Activated gamma-delta T cell (primary cell): ENCODE data around the gene FAM156A.
A peak's percentile ranks its signal among the peaks of the same experiment; 100 is the strongest.
"Not testable (repeated sequence)": the region's sequence is repeated elsewhere in the genome, so short reads cannot be mapped to it uniquely, and the experiment has no call there.

ENCODE experiments used
- DNase-seq: peaks from one replicate; lab custom pipeline; 2025; lab: John Stamatoyannopoulos, UW
- total RNA-seq, 2 donors: gene quantifications; one replicate each; lab custom pipeline; 2026; lab: John Stamatoyannopoulos, UW

FAM156A gene, protein sequence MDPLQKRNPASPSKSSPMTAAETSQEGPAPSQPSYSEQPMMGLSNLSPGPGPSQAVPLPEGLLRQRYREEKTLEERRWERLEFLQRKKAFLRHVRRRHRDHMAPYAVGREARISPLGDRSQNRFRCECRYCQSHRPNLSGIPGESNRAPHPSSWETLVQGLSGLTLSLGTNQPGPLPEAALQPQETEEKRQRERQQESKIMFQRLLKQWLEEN
- 0.41 to 0.70 reads per million in 2 donors for total RNA-seq

DNA sequence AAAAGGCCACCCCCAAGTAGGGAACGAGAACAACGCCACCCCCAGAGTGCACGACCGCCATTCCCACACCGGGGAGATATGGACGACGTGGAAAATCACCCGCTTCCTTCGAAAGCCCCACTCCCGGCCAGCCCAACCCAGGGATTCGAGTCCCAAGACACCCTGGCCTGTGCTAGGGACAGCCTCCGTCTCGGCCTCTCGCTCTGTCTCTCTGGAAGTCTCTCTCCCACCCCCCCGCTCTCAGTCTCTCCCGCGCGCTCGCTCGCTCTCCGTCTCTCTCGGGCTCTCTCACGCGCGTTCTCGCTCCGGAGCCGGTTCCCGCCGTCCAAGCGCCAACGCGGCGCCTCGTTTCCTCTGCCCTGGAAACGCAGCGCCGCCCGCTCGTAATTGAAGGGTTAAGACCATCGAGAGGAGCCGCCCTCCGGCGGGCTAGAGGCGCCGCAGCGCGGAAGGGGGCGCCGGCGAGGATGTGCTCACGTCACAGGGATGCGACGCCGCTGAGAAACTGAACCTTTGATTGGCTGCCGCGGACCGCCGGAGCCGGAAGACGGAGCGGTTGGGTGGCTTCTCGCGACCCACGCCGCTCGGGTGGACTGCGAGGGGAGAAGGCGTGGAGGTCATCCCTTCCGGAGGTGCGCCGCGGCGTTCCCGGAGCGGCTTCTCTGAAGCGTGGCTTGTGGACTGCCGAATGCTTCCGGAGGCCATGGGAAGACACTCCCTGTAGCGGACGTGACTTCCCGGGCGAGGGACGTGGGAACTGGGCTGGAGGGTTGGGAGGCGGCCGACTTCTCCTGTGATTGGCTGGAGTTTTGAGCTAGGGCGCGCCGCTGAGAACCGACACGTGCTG is at the start of gene FAM156A:
TSS of gene FAM156A (minus strand) at position 406 of the 847 bp plus-strand sequence. CDS start 9,930 bp downstream, outside the sequence.
- not testable (repeated sequence) for DNase-seq

DNA sequence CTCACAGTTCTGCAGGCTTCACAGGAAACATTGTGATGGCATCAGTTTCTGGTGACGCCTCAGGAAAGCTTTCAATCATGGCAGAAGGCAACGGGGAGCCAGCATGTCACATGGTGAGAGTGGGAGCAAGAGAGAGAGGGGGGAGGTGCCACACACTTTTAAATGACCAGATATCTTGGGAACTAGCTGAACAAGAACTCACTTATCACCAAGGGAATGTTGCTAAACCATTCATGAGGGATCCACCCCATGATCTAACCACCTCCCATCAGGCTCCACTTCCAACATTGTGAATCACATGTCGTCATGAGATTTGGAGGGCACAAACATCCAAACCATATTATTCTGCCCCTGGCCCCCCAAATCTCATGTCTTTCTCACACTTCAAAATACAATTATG is 47.0 kb upstream of the FAM156A start:
- no peak for DNase-seq

- DNase-seq = no peak
Observed at GRCh38 chrX:53004811-53005210, 46.5 kb upstream of the FAM156A start.

- DNase-seq = no peak
Observed at GRCh38 chrX:53004038-53004437, 45.7 kb upstream of the FAM156A start.

GRCh38 chrX:53003111-53003510 is 44.8 kb upstream of the FAM156A start:
- DNase-seq = no peak

DNA sequence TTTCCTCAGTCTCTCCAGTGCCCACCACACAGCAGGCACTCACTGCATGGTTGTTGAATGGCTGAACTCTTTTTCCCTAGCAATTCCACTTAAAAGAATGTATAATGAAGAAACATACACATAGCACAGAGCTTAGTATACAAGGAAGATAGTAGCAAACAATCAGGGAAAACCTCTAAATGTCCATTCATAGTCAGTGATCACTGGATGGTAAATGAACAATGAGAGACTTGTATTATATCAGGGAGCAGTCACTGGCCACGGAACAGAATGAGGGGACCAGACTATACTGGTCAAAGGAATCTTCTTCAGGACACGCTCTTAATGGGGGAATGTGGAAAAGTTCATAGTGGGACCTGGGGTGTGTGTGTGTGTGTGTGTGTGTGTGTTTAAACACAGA is 43.6 kb upstream of the FAM156A start:
- no peak for DNase-seq

GRCh38 chrX:53000447-53001135 is 42.3 kb upstream of the FAM156A start:
- no peak for DNase-seq

- DNase-seq = no peak
Observed at GRCh38 chrX:52995987-52996331, 37.6 kb upstream of the FAM156A start.

GRCh38 chrX:52995135-52995986 is 37.0 kb upstream of the FAM156A start:
- peak; percentile 66 for DNase-seq

GRCh38 chrX:52990848-52991247 is 32.5 kb upstream of the FAM156A start:
- DNase-seq = no peak

- not testable (repeated sequence) for DNase-seq
Observed at GRCh38 chrX:52990011-52990631, 31.8 kb upstream of the FAM156A start.

- DNase-seq = no peak
Observed at GRCh38 chrX:52988985-52989917, 30.9 kb upstream of the FAM156A start.

DNA sequence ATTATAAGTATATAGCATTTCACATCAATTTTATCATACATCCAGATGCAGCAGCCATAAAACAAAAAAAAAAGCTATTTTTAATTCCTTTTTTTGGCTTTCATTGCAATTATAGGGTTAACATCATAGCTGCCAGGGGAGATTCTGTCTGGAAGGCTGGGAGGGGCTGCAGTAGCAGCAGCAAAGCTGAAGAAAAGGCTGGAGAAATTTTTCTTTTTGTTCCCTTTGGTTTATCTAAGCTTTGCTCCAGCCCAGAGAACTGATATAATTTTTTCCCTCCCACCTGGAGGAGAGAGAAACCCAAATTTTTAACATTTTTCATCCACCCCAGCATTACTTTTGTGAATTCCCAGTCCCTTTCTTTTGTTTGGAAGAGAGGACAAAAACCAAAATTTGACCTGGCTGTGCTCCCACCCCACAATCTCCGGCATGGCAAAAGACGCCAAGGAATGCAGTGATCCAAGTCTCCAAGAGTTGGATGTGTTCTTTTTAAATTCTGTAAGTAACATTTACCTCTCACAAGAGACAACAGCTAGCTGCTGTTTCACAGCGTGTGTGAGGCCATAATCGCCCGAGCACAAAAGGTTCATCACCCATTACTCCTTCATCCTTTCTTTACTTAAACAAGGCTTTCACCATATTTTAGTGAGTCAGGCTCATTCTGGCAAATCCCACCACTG is 25.1 kb upstream of the FAM156A start:
- DNase-seq = no peak

- DNase-seq = no peak
Observed at GRCh38 chrX:52979993-52980392, 21.7 kb upstream of the FAM156A start.

DNA sequence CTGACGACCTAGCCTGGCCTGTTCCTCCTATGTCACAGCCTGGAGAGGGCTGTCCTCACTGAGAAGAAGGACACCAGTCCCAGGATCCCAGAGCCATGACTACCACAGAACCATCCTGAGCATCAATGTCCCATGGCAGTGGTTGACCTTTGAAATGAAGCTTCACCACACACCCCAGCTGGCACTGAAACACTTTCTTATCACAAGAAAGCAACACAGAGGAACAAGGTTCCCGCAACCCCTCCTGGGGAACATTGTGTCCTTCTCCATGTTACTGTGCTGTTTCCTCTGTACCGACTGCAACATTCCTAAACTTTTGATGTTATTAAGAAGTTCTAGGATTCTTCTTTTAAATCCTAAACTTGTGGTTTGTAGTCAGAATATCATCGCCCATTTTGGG is 21.2 kb upstream of the FAM156A start:
- DNase-seq = no peak

DNA sequence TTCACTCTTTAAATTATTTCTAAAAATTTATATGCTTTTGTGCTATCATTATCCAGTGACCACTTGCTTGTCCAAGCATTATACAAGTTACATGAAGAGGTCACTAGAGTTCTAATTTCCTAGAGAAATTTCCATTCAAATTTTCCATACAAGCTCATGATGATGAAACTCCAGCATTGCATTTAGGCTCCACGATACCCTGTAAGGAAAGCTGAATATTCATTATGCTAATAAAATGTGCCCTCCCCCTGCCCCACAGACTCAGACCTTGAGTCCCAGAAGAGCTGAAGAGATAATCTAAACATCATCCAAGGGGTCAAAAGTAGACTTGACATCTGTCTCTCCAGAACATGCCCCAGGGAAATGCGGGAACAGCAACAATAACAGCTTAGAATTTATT is 19.6 kb upstream of the FAM156A start:
- no peak for DNase-seq

DNA sequence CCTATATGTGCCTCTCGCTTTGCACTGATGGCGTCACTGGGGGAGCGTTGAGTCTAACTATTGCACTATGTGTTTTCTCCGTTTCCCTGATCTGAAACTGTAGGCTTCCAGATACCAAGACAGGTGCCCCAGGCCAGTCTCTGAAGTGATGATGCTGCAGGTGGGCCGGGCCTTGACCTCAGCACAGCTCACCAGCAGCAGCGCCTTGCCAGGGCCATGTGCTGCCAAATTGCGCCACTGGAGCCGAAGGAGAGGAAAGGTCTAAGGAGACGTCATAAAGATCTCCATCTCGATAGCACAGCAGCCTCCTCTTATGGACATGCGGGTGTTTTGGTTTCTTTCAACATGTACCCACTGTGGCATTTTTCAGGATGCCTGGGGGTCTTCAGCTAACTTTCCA is 17.3 kb upstream of the FAM156A start:
- not testable (repeated sequence) for DNase-seq

DNA sequence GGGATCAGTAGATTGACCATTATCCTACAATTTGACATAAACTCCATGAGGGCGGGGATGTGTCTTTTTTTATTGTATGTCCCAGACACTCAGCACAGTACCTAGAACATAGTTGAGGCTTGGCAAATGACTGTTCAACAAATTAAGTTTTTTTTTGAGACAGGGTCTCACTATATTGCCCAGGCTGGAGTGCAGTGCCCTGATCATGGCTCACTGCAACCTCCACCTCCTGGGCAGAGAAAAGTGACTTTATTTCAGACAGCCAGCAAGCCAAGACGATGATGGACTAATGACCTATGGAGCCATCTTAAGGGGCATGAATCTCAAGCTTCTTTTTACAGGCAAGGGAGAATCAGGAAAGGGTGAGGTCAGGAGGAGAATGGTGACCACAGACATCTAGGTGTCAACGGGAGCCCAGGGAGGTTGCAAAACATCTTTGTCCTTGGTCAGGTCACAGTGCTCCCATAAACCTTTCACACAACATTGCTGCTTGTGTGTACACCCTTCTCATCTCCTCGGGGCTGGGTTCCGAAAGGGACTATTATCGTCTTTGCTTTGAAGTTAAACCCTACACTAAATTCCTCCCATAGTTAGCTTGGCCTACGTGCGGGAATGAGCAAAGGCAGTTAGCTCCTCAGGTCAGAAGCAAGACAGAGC is 16.1 kb upstream of the FAM156A start:
- DNase-seq = not testable (repeated sequence)

GRCh38 chrX:52967922-52968321 is 9.6 kb upstream of the FAM156A start:
- not testable (repeated sequence) for DNase-seq
